ENCODE data around the gene PSMC5.

PSMC5 gene

GRCh38 chr17:63821804-63822203 is 5.4 kb upstream of the PSMC5 start:
- no peak for DNase-seq

- DNase-seq = no peak
Measured at GRCh38 chr17:63822537-63822936, 4.7 kb upstream of the PSMC5 start.

GRCh38 chr17:63823659-63824331 is 3.4 kb upstream of the PSMC5 start:
- no peak for DNase-seq

- DNase-seq = no peak
Measured at GRCh38 chr17:63824362-63824761, 2.9 kb upstream of the PSMC5 start.

- DNase-seq = no peak
Measured at GRCh38 chr17:63826468-63827001, 696 bp upstream of the PSMC5 start.

- DNase-seq = no peak
Measured at GRCh38 chr17:63827801-63828221, 580 bp downstream of the PSMC5 start.

GRCh38 chr17:63828936-63829335 is 1.7 kb downstream of the PSMC5 start:
- DNase-seq = no peak

GRCh38 chr17:63830278-63830677 is 3.0 kb downstream of the PSMC5 start:
- no peak for DNase-seq

- no peak for DNase-seq
Measured at GRCh38 chr17:63830904-63831491, 3.8 kb downstream of the PSMC5 start.

- no peak for DNase-seq
Measured at GRCh38 chr17:63831505-63831904, 4.3 kb downstream of the PSMC5 start.

GRCh38 chr17:63832014-63832413 is 4.8 kb downstream of the PSMC5 start:
- DNase-seq = no peak

GRCh38 chr17:63832455-63832854 is 5.2 kb downstream of the PSMC5 start:
- no peak for DNase-seq

GRCh38 chr17:63833026-63833740 is 6.0 kb downstream of the PSMC5 start:
- no peak for DNase-seq

- no peak for DNase-seq
Measured at GRCh38 chr17:63833741-63834373, 6.6 kb downstream of the PSMC5 start.

GRCh38 chr17:63834431-63835166 is 7.4 kb downstream of the PSMC5 start:
- no peak for DNase-seq

- no peak for DNase-seq
Measured at GRCh38 chr17:63835167-63835720, 8.0 kb downstream of the PSMC5 start.

GRCh38 chr17:63836811-63837210 is 9.6 kb downstream of the PSMC5 start:
- no peak for DNase-seq

- no peak for DNase-seq
Measured at GRCh38 chr17:63837480-63837879, 10.2 kb downstream of the PSMC5 start.

GRCh38 chr17:63837962-63838600 is 10.8 kb downstream of the PSMC5 start:
- no peak for DNase-seq

- DNase-seq = no peak
Measured at GRCh38 chr17:63838631-63839171, 11.5 kb downstream of the PSMC5 start.

GRCh38 chr17:63840591-63841349 is 13.5 kb downstream of the PSMC5 start:
- no peak for DNase-seq

All from DMS79 (cell line).